NCI-H2227 treated with DMSO at 0.1 percent for 48 hours (cell line): ENCODE measurements around the gene PKIG.
"Not testable (repeated sequence)": the region's sequence is repeated elsewhere in the genome, so short reads cannot be mapped to it uniquely, and the experiment has no call there.

Experiments
- DNase-seq: peaks from one replicate; lab custom pipeline; 2025; lab: John Stamatoyannopoulos, UW

Gene PKIG

GRCh38 chr20:44582311-44583025 lies at the start of gene PKIG:
Gene PKIG, plus strand, starts transcription at chr20:44582579. Its CDS starts 31,978 bp downstream, at chr20:44614557.
- DNase-seq, result peak; percentile 58

GRCh38 chr20:44532981-44533331 lies 49.4 kb upstream of the PKIG start:
- no peak for DNase-seq

GRCh38 chr20:44533928-44534327 lies 48.5 kb upstream of the PKIG start:
- DNase-seq, result no peak

GRCh38 chr20:44536175-44536574 lies 46.2 kb upstream of the PKIG start:
- DNase-seq, result no peak

GRCh38 chr20:44537993-44538392 lies 44.4 kb upstream of the PKIG start:
- DNase-seq, result no peak

GRCh38 chr20:44540834-44541233 lies 41.5 kb upstream of the PKIG start:
- no peak for DNase-seq

GRCh38 chr20:44541992-44542391 lies 40.4 kb upstream of the PKIG start:
- no peak for DNase-seq

- no peak for DNase-seq
These were observed 39.5 kb upstream of the PKIG start for GRCh38 chr20:44542890-44543289.

- DNase-seq, result no peak
These were observed 39.0 kb upstream of the PKIG start for GRCh38 chr20:44543358-44543757.

GRCh38 chr20:44544263-44544662 lies 38.1 kb upstream of the PKIG start:
- DNase-seq, result no peak

GRCh38 chr20:44547419-44547818 lies 35.0 kb upstream of the PKIG start:
- no peak for DNase-seq

- no peak for DNase-seq
These were observed 33.3 kb upstream of the PKIG start for GRCh38 chr20:44549123-44549522.

- no peak for DNase-seq
These were observed 30.3 kb upstream of the PKIG start for GRCh38 chr20:44552050-44552449.

GRCh38 chr20:44552568-44552949 lies 29.8 kb upstream of the PKIG start:
- no peak for DNase-seq

- no peak for DNase-seq
These were observed 29.1 kb upstream of the PKIG start for GRCh38 chr20:44552950-44553908.

GRCh38 chr20:44559302-44559701 lies 23.1 kb upstream of the PKIG start:
- no peak for DNase-seq

- no peak for DNase-seq
These were observed 22.1 kb upstream of the PKIG start for GRCh38 chr20:44560229-44560628.

- DNase-seq, result not testable (repeated sequence)
These were observed 21.6 kb upstream of the PKIG start for GRCh38 chr20:44560818-44561217.

GRCh38 chr20:44561876-44562275 lies 20.5 kb upstream of the PKIG start:
- DNase-seq, result no peak

GRCh38 chr20:44566018-44566417 lies 16.4 kb upstream of the PKIG start:
- DNase-seq, result no peak

- DNase-seq, result no peak
These were observed 15.6 kb upstream of the PKIG start for GRCh38 chr20:44566811-44567210.

- DNase-seq, result no peak
These were observed 12.0 kb upstream of the PKIG start for GRCh38 chr20:44570367-44570766.

- DNase-seq, result no peak
These were observed 10.9 kb upstream of the PKIG start for GRCh38 chr20:44571362-44571988.
